ENCODE data around the gene TAF3. TPM values are rescaled to one million over a fixed set of nuclear protein-coding genes. Genes with fewer than 3 reads are reported as not detected.

The TAF3 gene
- polyA plus RNA-seq, 3 donors: 1.6 to 3.9 (median 3.4) TPM

GRCh38 chr10:8053446-8054243, 235.3 kb downstream of the TAF3 start:
- Mint-ChIP-seq H3K9me3 (peaks cover 0 to 38% (median 28%) of the 10 kb centered on the region in 7 donors), H3K27me3 (ENCODE audit: low read depth in 3 of 3) (peaks cover 83 to 98% (median 84%) of the 10 kb centered on the region in 3 donors), H3K36me3 (peaks cover 7 to 15% of the 10 kb centered on the region in 2 donors), H3K27ac (peak overlapping the region in 2 of 7 donors; percentile 37 to 72), H3K4me3 (peak overlapping the region; percentile 74 to 95), H3K4me1 (peaks cover 50% of the 10 kb centered on the region)
- intact Hi-C loops (cut with micrococcal nuclease): no loop called here
- TF ChIP-seq CTCF (IDR thresholded peaks at IDR 0.05): peak; percentile 19
- peak overlapping the region; percentile 72 for H3K4me2 ChIP-seq (replicated peaks; ENCODE audit: extremely low read depth, low read length, poor library complexity, severe bottlenecking)
- H3K9me3 ChIP-seq (replicated peaks in 1 of 2; ENCODE audit: control insufficient read depth in 1 of 2, insufficient read depth in 1 of 2, low read length in 2 of 2): peaks cover 3 to 46% of the 10 kb centered on the region in 2 donors
- DNase-seq: peak; percentile 35 to 55 (median 40)
- no peak overlapping the region for H3K27ac ChIP-seq (ENCODE audit: low read depth in 1 of 2, low read length in 2 of 2)
- under 1% methylated on average over 48 of the region's 60 CpGs for WGBS (ENCODE audit: insufficient coverage)
- H3K4me3 ChIP-seq (replicated peaks in 1 of 3; ENCODE audit: low read depth in 2 of 3, low read length in 3 of 3): peak overlapping the region; percentile 4 to 65 (median 10)
- no peak overlapping the region for H2AFZ ChIP-seq (ENCODE audit: insufficient read depth, low read depth, low read length, poor library complexity, severe bottlenecking)
- H3K4me1 ChIP-seq (ENCODE audit: control insufficient read depth in 1 of 2, insufficient read depth in 2 of 2, low read length in 2 of 2): peaks cover 29 to 54% of the 10 kb centered on the region in 2 donors
- peaks cover 74 to 97% of the 10 kb centered on the region in 2 donors for H3K27me3 ChIP-seq (ENCODE audit: control insufficient read depth in 2 of 2, insufficient read depth in 2 of 2, low read length in 2 of 2)
- no peaks in the 10 kb centered on the region for H3K36me3 ChIP-seq (replicated peaks in 1 of 2; ENCODE audit: control insufficient read depth in 1 of 2, insufficient read depth in 2 of 2, low read length in 2 of 2)
- H4K20me1 ChIP-seq (ENCODE audit: insufficient read depth, low read length): no peaks in the 10 kb centered on the region
- no peak overlapping the region for H3K9ac ChIP-seq (ENCODE audit: insufficient read depth, low read length, poor library complexity, severe bottlenecking)
- no peaks in the 10 kb centered on the region for H3K79me2 ChIP-seq (ENCODE audit: insufficient read depth, low read length)

- TF ChIP-seq CTCF (IDR thresholded peaks at IDR 0.05): no peak
- H3K79me2 ChIP-seq (ENCODE audit: insufficient read depth, low read length): no peaks in the 10 kb centered on the region
- intact Hi-C loops (cut with micrococcal nuclease): no loop called here
- H3K27me3 Mint-ChIP-seq (ENCODE audit: low read depth in 3 of 3): peaks cover 83 to 98% (median 84%) of the 10 kb centered on the region in 3 donors
- peak overlapping the region; percentile 74 to 95 for H3K4me3 Mint-ChIP-seq
- H3K36me3 ChIP-seq (replicated peaks in 1 of 2; ENCODE audit: control insufficient read depth in 1 of 2, insufficient read depth in 2 of 2, low read length in 2 of 2): no peaks in the 10 kb centered on the region
- H3K4me1 Mint-ChIP-seq: peaks cover 48% of the 10 kb centered on the region
- no peak for DNase-seq
- no peaks in the 10 kb centered on the region for H4K20me1 ChIP-seq (ENCODE audit: insufficient read depth, low read length)
- peak overlapping the region; percentile 41 for H2AFZ ChIP-seq (ENCODE audit: insufficient read depth, low read depth, low read length, poor library complexity, severe bottlenecking)
- peaks cover 29 to 54% of the 10 kb centered on the region in 2 donors for H3K4me1 ChIP-seq (ENCODE audit: control insufficient read depth in 1 of 2, insufficient read depth in 2 of 2, low read length in 2 of 2)
- peak overlapping the region in 1 of 3 experiments; percentile 65 for H3K4me3 ChIP-seq (replicated peaks in 1 of 3; ENCODE audit: low read depth in 2 of 3, low read length in 3 of 3)
- peaks cover 3 to 45% of the 10 kb centered on the region in 2 donors for H3K9me3 ChIP-seq (replicated peaks in 1 of 2; ENCODE audit: control insufficient read depth in 1 of 2, insufficient read depth in 1 of 2, low read length in 2 of 2)
- peak overlapping the region in 1 of 7 donors; percentile 72 for H3K27ac Mint-ChIP-seq
- no peak overlapping the region for H3K27ac ChIP-seq (ENCODE audit: low read depth in 1 of 2, low read length in 2 of 2)
- 0% methylated on average over 14 of the region's 25 CpGs for WGBS (ENCODE audit: insufficient coverage)
- peaks cover 0 to 38% (median 27%) of the 10 kb centered on the region in 7 donors for H3K9me3 Mint-ChIP-seq
- H3K4me2 ChIP-seq (replicated peaks; ENCODE audit: extremely low read depth, low read length, poor library complexity, severe bottlenecking): peak overlapping the region; percentile 72
- peaks cover 7 to 15% of the 10 kb centered on the region in 2 donors for H3K36me3 Mint-ChIP-seq
- peaks cover 75 to 97% of the 10 kb centered on the region in 2 donors for H3K27me3 ChIP-seq (ENCODE audit: control insufficient read depth in 2 of 2, insufficient read depth in 2 of 2, low read length in 2 of 2)
- H3K9ac ChIP-seq (ENCODE audit: insufficient read depth, low read length, poor library complexity, severe bottlenecking): no peak overlapping the region
These were observed 235.9 kb downstream of the TAF3 start for GRCh38 chr10:8054244-8054493.
